Measurements from ENCODE around the gene UGCG.
"Not testable (repeated sequence)": the region's sequence is repeated elsewhere in the genome, so short reads cannot be mapped to it uniquely, and the experiment has no call there.

GRCh38 chr9:111903535-111903934 lies 6.9 kb downstream of the UGCG start:
- not testable (repeated sequence) for TF ChIP-seq CTCF, POLR2A (IDR thresholded peaks at IDR 0.05)

Measured in esophagus squamous epithelium (tissue), 4 donors.